Subcutaneous abdominal adipose tissue (tissue), 5 donors: ENCODE results near the gene PI4K2B.

Experiments
- H3K27ac ChIP-seq: one replicate; pipeline ENCODE4 v1.7.0; 2013; ENCODE audit warnings: low read depth, mild to moderate bottlenecking, inconsistent platforms, low read length, moderate library complexity
- H3K27me3 ChIP-seq, 5 donors: one replicate each; pipeline ENCODE4 v1.7.0; 2013; ENCODE audit warnings: low read length in 5 of 5, inconsistent platforms in 1 of 5; ENCODE audit not compliant: control insufficient read depth in 5 of 5, insufficient read depth in 4 of 5
- H3K36me3 ChIP-seq, 5 donors: one replicate each; pipeline ENCODE4 v1.7.0; 2013; ENCODE audit warnings: low read length in 5 of 5; ENCODE audit not compliant: control insufficient read depth in 5 of 5, insufficient read depth in 5 of 5
- H3K4me1 ChIP-seq, 5 donors: one replicate each; pipeline ENCODE4 v1.7.0; 2013; ENCODE audit warnings: low read length in 5 of 5, mild to moderate bottlenecking in 3 of 5, moderate library complexity in 1 of 5; ENCODE audit not compliant: control insufficient read depth in 5 of 5, insufficient read depth in 5 of 5
- H3K4me3 ChIP-seq, 5 donors: one replicate each; pipeline ENCODE4 v1.7.0; 2013; ENCODE audit warnings: low read length in 5 of 5, low read depth in 1 of 5
- H3K9ac ChIP-seq, 5 donors: one replicate each; pipeline ENCODE4 v1.7.0; 2013; ENCODE audit warnings: low read length in 5 of 5, mild to moderate bottlenecking in 4 of 5, moderate library complexity in 3 of 5
- H3K9me3 ChIP-seq, 5 donors: one replicate each; pipeline ENCODE4 v1.7.0; 2013; ENCODE audit warnings: low read length in 5 of 5; ENCODE audit not compliant: control insufficient read depth in 5 of 5
- donor health status: healthy.
- donor health status: healthy.
- donor health status: healthy.
- donor health status: healthy.
- donor health status: healthy.

PI4K2B gene

DNA sequence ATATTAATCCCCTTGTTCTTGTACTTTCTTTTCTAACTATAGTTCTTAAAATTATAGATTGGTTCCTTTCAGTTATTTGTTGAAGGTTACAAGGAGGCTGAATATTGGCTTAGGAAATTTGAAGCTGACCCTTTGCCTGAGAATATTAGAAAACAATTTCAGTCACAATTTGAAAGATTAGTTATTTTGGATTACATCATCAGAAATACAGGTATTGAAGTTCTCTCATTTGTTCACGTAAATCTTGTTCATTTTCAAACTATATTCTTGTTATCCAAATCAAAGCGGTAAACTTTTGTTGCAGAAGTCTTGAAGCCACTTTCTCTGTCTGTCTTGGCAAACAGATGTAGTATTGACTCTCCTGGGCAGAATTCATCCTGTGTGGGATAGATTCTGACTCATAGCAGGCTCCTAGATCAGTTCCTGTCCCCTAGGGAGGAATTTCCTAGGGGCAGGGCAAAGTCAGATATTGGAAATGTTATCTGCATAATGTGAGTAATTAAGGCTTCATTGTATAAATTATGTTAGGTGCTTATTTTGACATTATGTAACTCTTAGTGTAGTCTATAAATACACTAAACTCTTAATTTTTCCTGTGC is 25.2 kb downstream of the PI4K2B start:
- Histone ChIP-seq H3K4me1 (no peaks in the 10 kb centered on the region), H3K27ac (no peak overlapping the region), H3K36me3 (peaks cover 9 to 27% (median 22%) of the 10 kb centered on the region in 5 donors), H3K9me3 (no peaks in the 10 kb centered on the region), H3K27me3 (no peaks in the 10 kb centered on the region), H3K4me3 (no peak overlapping the region), H3K9ac (no peak overlapping the region)

DNA sequence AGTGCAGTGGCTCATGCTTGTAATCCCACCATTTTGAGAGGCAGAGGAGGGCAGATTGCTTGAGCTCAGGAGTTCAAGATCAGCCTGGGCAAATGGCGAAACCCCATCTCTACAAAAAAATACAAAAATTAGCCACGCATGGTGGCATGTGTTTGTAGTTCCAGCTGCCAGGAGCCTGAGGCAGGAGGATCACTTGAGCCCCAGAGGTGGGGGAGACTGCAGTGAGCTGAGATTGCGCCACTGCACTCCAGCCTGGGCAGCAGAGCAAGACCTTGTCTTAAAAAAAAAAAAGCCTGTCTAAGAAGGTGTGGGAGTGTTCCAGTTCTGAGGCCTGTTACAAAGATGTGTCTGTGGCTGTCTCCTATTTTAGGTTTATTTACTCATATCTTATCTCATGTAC is 38.0 kb downstream of the PI4K2B start:
- peaks cover 4 to 16% (median 11%) of the 10 kb centered on the region in 5 donors for H3K36me3 ChIP-seq
- H3K27me3 ChIP-seq: no peaks in the 10 kb centered on the region
- H3K4me1 ChIP-seq: no peaks in the 10 kb centered on the region
- no peak overlapping the region for H3K9ac ChIP-seq
- H3K27ac ChIP-seq: no peak overlapping the region
- H3K4me3 ChIP-seq: no peak overlapping the region
- no peaks in the 10 kb centered on the region for H3K9me3 ChIP-seq

DNA sequence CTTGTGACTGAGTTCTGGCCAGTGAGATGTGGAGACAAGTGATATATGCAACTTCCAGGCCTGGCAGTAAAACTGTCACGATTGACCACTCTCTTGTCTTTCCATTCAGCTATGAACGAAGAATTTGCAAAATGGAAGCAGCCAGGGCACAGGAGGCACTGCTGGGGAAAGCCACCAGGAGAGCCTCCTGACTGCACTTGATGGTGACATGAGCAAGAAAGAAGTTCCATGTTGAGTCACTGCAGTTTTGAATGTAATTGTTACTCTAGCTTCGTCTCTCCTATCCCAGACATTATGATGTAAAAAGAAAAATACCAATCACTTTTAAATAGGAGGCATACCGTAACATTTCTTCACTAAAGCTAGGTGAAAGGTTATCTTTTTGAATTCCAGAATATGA is 46.4 kb downstream of the PI4K2B start:
- peaks cover 3 to 29% (median 5%) of the 10 kb centered on the region in 5 donors for H3K36me3 ChIP-seq
- H3K9me3 ChIP-seq: no peaks in the 10 kb centered on the region
- no peaks in the 10 kb centered on the region for H3K4me1 ChIP-seq
- H3K27ac ChIP-seq: no peak overlapping the region
- no peak overlapping the region for H3K4me3 ChIP-seq
- no peaks in the 10 kb centered on the region for H3K27me3 ChIP-seq
- H3K9ac ChIP-seq: no peak overlapping the region

DNA sequence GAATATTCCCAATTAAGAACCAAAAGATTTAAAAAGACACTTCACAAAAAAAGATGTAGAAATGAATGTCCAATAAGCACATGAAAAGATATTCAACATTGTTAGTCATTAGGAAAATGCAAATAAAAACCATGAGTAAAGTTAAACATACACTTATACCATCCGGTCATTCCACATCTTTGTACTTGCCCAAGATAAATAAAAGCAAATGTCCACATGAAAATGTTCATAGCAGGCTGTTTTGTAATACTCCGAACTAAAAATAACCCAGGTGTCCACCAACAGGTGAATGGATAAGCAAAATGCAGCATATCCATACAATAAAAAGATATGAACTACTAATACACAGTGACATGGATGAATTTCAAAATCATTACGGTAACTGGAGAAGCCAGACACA is 50.1 kb downstream of the PI4K2B start:
- H3K9me3 ChIP-seq: no peaks in the 10 kb centered on the region
- no peaks in the 10 kb centered on the region for H3K4me1 ChIP-seq
- no peak overlapping the region for H3K27ac ChIP-seq
- no peak overlapping the region for H3K9ac ChIP-seq
- H3K36me3 ChIP-seq: peaks cover 0 to 17% (median 3%) of the 10 kb centered on the region in 5 donors
- no peak overlapping the region for H3K4me3 ChIP-seq
- no peaks in the 10 kb centered on the region for H3K27me3 ChIP-seq

DNA sequence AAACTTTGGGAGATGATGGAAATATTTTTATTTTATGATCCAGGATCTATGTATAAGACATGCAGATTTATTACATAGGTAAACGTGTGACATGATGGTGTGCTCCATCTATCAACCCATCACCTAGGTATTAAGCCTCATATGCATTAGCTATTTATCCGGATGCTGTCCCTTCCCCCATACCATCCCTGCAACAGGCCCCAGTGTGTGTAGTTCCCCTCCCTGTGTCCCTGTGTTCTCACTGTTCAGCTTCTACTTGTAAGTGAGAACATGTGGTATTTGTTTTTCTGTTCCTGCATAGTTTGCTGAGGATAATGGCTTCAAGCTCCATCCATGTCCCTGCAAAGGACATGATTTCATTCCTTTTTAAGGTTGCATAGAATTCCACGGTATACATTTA is 50.6 kb downstream of the PI4K2B start:
- Histone ChIP-seq H3K9me3 (no peaks in the 10 kb centered on the region), H3K4me1 (no peaks in the 10 kb centered on the region), H3K9ac (no peak overlapping the region), H3K4me3 (no peak overlapping the region), H3K36me3 (peaks cover 0 to 17% (median 3%) of the 10 kb centered on the region in 5 donors), H3K27ac (no peak overlapping the region), H3K27me3 (no peaks in the 10 kb centered on the region)

DNA sequence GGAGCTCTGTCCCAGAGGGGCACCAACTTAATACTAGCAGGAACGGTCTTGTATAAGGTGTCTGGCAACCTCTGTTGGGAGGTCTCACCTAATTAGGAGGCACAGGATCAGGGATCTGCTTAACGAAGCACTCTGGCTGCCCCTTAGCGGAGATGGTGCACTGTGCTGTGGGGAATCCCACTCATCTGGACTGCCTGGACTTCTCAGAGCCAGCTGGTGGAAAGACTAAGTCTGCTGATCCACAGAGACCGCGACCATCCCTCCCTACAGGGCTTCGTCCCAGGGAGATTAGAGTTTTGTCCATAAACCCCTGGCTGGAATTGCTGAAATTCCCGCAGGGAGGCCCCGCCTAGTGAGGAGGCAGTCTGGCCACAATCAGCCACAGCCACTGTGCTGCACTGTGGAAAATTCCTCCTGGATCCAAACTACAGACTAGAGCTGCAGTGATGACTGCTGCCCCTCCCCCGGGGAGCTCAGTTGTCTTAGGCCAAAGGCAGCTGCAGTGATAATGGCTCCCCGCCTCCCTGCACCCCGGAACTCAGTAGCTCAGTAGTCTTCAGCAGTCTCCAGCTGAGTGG is 56.7 kb downstream of the PI4K2B start:
- Histone ChIP-seq H3K4me1 (no peaks in the 10 kb centered on the region), H3K36me3 (no peaks in the 10 kb centered on the region), H3K9ac (no peak overlapping the region), H3K27me3 (no peaks in the 10 kb centered on the region), H3K4me3 (no peak overlapping the region), H3K9me3 (no peaks in the 10 kb centered on the region), H3K27ac (no peak overlapping the region)

DNA sequence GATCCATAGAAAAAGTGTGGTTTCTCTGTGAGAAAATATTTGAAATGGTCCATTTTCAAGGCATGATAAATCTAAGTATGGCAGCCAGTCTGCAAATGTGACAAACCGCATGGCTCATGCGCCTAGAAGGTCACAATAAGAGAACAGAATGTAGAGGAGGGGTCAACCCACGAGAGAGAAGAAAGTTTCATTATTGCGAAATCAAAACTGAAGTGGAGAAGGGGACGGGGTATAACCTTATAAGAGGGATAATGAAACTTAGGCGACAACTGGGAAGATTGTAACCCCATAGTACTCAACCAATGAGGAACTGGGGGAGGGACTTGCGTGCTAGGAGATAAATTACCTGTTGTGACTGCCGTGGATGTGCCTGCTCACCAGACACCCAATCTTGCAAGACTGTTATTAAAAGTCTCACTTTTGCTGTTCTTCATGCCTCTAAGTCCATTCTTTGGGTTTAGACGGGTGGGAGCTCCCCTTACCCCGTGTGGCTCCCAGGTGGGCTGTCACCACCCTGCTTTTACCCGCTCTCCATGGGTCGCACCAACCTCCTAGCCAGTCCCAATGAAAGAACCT is 57.4 kb downstream of the PI4K2B start:
- H3K4me1 ChIP-seq: no peaks in the 10 kb centered on the region
- no peak overlapping the region for H3K27ac ChIP-seq
- no peak overlapping the region for H3K4me3 ChIP-seq
- no peak overlapping the region for H3K9ac ChIP-seq
- no peaks in the 10 kb centered on the region for H3K36me3 ChIP-seq
- no peaks in the 10 kb centered on the region for H3K9me3 ChIP-seq
- no peaks in the 10 kb centered on the region for H3K27me3 ChIP-seq

DNA sequence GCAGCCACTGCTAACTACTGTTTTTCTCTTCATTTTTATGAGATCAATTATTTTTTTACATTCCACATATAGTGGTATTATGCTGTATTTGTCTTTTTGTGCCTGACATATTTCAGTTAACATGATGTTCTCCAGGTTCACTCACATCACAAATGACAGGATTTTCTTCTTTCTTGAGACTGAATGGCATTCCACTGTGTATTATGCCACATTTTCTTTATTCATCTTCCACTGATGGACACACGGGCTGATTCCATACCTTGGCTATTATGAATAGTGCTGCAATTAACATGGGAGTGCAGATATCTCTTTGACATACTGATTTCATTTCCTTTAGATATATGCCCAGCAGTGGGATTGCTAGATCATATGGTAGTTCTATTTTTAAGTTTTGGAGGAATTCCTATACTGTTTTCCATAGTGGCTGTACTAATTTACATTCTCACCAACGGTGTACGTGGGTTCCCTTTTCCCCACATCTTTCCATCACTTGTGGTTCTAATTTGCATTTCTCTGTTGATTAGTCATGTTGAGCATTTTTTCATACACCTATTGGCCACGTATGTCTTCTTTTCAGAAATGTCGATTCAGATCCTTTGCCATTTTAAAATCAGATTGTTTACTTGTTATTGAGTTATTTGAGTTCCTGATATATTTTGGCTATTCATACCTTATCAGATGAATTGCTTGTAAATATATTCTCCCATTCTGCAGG is 63.9 kb downstream of the PI4K2B start:
- no peaks in the 10 kb centered on the region for H3K4me1 ChIP-seq
- no peak overlapping the region for H3K27ac ChIP-seq
- H3K36me3 ChIP-seq: no peaks in the 10 kb centered on the region
- no peaks in the 10 kb centered on the region for H3K27me3 ChIP-seq
- H3K4me3 ChIP-seq: no peak overlapping the region
- no peaks in the 10 kb centered on the region for H3K9me3 ChIP-seq
- H3K9ac ChIP-seq: no peak overlapping the region

DNA sequence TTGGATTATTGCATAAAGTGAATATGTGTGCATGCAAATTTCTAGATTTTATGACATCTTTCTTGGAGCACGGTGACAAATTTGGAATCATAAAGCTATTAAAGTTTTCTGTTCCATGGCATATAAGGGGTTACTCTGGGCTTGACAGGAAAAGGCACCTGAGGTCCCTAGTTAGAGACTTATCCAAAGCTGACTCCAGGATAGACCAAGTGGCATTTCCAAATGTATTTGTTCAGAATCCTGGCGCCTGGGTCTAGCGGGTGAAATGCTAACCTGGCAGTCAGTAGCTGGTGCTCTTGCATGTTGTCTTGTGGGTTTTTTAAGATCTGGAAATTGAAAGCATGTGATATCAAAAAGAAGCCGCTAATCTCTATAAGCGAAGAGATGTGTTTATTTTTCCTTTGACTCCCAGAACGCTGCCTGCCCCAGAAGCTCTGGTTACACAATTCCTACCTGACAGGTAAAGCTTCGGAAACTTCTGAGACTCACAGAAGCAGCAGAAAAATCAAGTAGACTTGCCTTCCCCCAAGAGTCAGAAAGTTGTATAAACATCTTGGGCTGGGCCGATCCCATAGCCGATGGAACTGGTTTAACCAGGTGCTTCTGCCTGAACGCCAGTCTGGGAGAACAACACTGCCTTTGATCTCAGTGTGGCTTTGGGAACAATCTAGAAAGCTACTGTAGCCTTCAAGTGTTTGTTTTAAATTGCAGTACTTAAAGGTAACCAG is 65.8 kb downstream of the PI4K2B start:
- no peak overlapping the region for H3K27ac ChIP-seq
- no peak overlapping the region for H3K4me3 ChIP-seq
- H3K36me3 ChIP-seq: no peaks in the 10 kb centered on the region
- no peaks in the 10 kb centered on the region for H3K9me3 ChIP-seq
- no peak overlapping the region for H3K9ac ChIP-seq
- no peaks in the 10 kb centered on the region for H3K27me3 ChIP-seq
- no peaks in the 10 kb centered on the region for H3K4me1 ChIP-seq

DNA sequence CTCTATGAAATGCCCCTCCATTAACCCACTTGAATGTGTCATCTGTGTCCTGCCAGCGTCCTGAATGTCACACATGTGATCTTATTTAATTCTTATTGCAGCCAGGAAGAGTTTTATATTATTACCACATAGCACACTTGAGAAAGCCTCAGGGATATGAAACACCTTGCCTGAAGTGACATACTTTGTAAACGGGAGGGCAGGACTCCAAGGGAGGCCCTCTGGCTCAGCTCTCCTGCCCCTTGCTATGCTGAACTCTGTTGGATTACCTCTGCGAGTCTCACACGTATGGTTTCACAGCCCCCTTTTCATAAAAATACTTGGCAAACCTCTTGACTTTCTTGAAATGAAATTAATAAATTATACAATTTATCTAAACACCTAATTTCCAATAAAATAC is 67.6 kb downstream of the PI4K2B start:
- H3K36me3 ChIP-seq: no peaks in the 10 kb centered on the region
- no peak overlapping the region for H3K4me3 ChIP-seq
- H3K4me1 ChIP-seq: no peaks in the 10 kb centered on the region
- no peak overlapping the region for H3K27ac ChIP-seq
- H3K9me3 ChIP-seq: no peaks in the 10 kb centered on the region
- H3K9ac ChIP-seq: no peak overlapping the region
- no peaks in the 10 kb centered on the region for H3K27me3 ChIP-seq
